ENCODE results near the gene GALNT10.

- no peak for TF ChIP-seq CTCF (IDR thresholded peaks at IDR 0.05)
- TF ChIP-seq POLR2A (IDR thresholded peaks at IDR 0.05): no peak
Measured at GRCh38 chr5:154298065-154298464, 107.5 kb downstream of the GALNT10 start.
